ENCODE results near the gene EBP.

The EBP gene

DNA sequence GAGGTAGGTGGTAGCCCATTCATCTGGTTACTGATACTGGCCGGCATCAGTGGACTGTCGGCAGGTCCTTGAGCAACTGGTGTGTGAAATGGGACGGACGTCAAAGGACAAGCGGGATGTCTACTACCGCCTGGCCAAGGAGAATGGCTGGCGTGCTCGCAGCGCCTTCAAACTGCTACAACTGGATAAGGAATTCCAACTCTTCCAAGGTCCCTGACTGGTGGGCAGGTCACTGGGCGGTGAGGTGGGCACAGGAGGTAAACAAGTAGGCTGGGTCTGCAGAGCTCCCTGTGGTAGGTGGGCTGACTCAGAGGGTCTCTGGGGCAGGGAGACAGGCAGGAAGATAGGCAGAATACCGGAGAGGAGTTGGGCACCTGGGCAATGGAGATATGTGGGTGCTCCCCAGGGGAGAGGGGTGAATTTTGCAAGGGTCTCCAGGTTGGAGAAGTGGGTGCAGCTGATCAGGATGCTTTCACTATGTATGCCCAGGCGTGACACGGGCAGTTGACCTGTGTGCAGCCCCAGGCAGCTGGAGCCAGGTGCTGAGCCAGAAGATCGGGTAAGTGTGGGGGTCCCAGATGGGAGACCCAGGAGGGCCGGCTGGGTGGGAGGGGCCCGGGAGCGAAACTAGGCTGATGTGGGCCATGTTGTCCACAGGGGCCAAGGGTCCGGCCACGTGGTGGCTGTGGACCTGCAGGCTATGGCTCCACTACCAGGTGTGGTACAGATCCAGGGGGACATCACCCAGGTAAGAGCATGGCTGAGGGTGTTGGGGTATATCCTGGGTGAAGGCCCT, 43.5 kb upstream of the EBP start:
- Histone ChIP-seq H3K4me1 (ENCODE audit: control insufficient read depth, insufficient read depth, low read length) (peaks cover 8% of the 10 kb centered on the region), H3K27me3 (ENCODE audit: control insufficient read depth, insufficient read depth, low read length, poor library complexity, severe bottlenecking) (no peaks in the 10 kb centered on the region), H3K27ac (ENCODE audit: insufficient read depth, low read depth, low read length, poor library complexity, severe bottlenecking) (no peak overlapping the region), H3K36me3 (ENCODE audit: control insufficient read depth, insufficient read depth, low read length) (peaks cover 6% of the 10 kb centered on the region), H3K4me3 (ENCODE audit: insufficient read depth, low read depth, low read length) (no peak overlapping the region), H3K9me3 (ENCODE audit: control insufficient read depth, low read length) (no peaks in the 10 kb centered on the region)
- WGBS, 2 experiments = 96% methylated on average over 19 of the region's 19 CpGs

DNA sequence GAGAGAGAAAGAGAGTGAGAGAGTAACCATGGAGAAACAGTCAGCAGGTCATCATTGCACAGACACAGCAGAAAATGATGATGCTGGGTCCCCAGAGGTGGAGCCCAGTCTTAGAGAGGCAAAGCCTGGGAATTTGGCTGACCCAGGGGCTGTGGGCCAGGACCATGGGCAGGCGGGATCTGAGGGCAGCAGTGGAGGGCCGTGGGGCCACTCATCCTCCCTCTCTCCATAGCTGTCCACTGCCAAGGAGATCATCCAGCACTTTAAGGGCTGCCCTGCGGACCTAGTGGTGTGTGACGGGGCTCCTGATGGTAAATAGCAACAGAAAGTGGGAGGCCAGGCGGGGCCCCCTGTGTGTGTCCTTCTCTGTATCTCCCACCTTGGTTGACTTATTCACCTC, 42.8 kb upstream of the EBP start:
- WGBS, 2 experiments = 84 to 96% methylated on average over 5 of the region's 5 CpGs
- no peak overlapping the region for H3K27ac ChIP-seq (ENCODE audit: insufficient read depth, low read depth, low read length, poor library complexity, severe bottlenecking)
- H3K27me3 ChIP-seq (ENCODE audit: control insufficient read depth, insufficient read depth, low read length, poor library complexity, severe bottlenecking) = no peaks in the 10 kb centered on the region
- H3K4me3 ChIP-seq (ENCODE audit: insufficient read depth, low read depth, low read length) = no peak overlapping the region
- H3K4me1 ChIP-seq (ENCODE audit: control insufficient read depth, insufficient read depth, low read length) = peaks cover 2% of the 10 kb centered on the region
- peaks cover 6% of the 10 kb centered on the region for H3K36me3 ChIP-seq (ENCODE audit: control insufficient read depth, insufficient read depth, low read length)
- no peaks in the 10 kb centered on the region for H3K9me3 ChIP-seq (ENCODE audit: control insufficient read depth, low read length)

DNA sequence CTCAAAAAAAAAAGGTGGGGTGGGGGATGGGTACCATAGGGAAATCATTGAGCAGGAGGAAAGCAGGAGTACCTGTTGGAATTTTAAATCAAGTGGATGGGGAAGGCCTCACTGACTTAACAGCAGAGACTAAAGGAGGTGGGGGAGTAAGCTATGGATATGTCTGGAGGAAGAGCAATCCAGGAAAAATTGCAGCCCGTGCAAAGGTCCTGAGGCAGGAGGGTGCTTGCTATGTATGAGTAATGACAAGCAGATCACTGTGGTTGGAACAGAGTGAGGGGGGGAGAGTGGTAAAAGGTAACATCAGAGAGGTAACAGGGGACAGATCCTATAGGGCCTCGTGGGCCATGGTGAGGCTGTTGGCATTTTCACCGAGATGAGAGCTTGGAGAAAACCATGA, 41.5 kb upstream of the EBP start:
- peaks cover 6% of the 10 kb centered on the region for H3K36me3 ChIP-seq (ENCODE audit: control insufficient read depth, insufficient read depth, low read length)
- no peaks in the 10 kb centered on the region for H3K9me3 ChIP-seq (ENCODE audit: control insufficient read depth, low read length)
- no peak overlapping the region for H3K27ac ChIP-seq (ENCODE audit: insufficient read depth, low read depth, low read length, poor library complexity, severe bottlenecking)
- H3K4me1 ChIP-seq (ENCODE audit: control insufficient read depth, insufficient read depth, low read length) = no peaks in the 10 kb centered on the region
- 94 to 95% methylated on average over 3 of the region's 3 CpGs for WGBS, 2 experiments
- H3K27me3 ChIP-seq (ENCODE audit: control insufficient read depth, insufficient read depth, low read length, poor library complexity, severe bottlenecking) = no peaks in the 10 kb centered on the region
- no peak overlapping the region for H3K4me3 ChIP-seq (ENCODE audit: insufficient read depth, low read depth, low read length)

DNA sequence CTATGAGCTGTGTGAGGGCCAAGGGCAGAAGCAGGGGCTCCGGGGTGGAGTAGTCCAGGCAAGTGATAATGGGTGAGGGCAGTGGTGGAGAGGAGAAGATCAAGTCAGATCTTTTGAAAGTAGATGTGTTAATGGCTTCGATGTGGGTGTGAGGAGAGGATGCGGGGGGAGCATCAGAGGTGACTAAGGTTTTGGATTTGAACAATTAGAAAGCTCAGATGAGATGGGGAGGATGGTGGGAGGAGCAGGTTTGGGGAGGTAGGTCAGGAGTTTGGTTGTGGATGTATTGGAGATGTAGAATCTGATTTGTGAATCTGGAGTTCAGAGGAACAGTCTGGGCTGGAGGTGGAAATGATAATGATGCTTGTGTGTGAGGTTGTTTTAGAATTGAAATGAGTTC, 41.0 kb upstream of the EBP start:
- WGBS, 2 experiments = 96 to 99% methylated on average over 3 of the region's 3 CpGs
- H3K27me3 ChIP-seq (ENCODE audit: control insufficient read depth, insufficient read depth, low read length, poor library complexity, severe bottlenecking) = no peaks in the 10 kb centered on the region
- peaks cover 6% of the 10 kb centered on the region for H3K36me3 ChIP-seq (ENCODE audit: control insufficient read depth, insufficient read depth, low read length)
- no peaks in the 10 kb centered on the region for H3K9me3 ChIP-seq (ENCODE audit: control insufficient read depth, low read length)
- H3K27ac ChIP-seq (ENCODE audit: insufficient read depth, low read depth, low read length, poor library complexity, severe bottlenecking) = no peak overlapping the region
- no peaks in the 10 kb centered on the region for H3K4me1 ChIP-seq (ENCODE audit: control insufficient read depth, insufficient read depth, low read length)
- no peak overlapping the region for H3K4me3 ChIP-seq (ENCODE audit: insufficient read depth, low read depth, low read length)

DNA sequence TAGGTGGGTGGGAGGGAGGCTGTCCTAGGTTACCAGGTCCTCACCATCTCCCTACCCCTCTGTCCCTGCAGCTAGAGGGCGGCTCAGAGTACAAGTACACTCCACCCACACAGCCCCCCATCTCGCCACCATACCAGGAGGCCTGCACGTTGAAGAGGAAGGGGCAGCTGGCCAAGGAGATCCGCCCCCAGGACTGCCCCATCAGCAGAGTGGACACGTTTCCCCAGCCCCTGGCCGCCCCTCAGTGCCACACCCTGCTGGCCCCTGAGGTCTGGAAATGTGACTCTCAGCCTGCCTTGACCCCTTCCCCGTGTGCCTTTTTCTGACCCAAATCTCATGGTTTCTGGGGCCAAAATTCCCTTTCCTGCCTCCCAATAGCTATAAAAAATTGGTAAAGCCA, 39.1 kb upstream of the EBP start:
- Histone ChIP-seq H3K36me3 (ENCODE audit: control insufficient read depth, insufficient read depth, low read length) (peaks cover 6% of the 10 kb centered on the region), H3K4me3 (ENCODE audit: insufficient read depth, low read depth, low read length) (no peak overlapping the region), H3K27ac (ENCODE audit: insufficient read depth, low read depth, low read length, poor library complexity, severe bottlenecking) (no peak overlapping the region), H3K4me1 (ENCODE audit: control insufficient read depth, insufficient read depth, low read length) (no peaks in the 10 kb centered on the region), H3K27me3 (ENCODE audit: control insufficient read depth, insufficient read depth, low read length, poor library complexity, severe bottlenecking) (no peaks in the 10 kb centered on the region), H3K9me3 (ENCODE audit: control insufficient read depth, low read length) (no peaks in the 10 kb centered on the region)
- WGBS, 2 experiments = 94 to 96% methylated on average over 7 of the region's 7 CpGs

DNA sequence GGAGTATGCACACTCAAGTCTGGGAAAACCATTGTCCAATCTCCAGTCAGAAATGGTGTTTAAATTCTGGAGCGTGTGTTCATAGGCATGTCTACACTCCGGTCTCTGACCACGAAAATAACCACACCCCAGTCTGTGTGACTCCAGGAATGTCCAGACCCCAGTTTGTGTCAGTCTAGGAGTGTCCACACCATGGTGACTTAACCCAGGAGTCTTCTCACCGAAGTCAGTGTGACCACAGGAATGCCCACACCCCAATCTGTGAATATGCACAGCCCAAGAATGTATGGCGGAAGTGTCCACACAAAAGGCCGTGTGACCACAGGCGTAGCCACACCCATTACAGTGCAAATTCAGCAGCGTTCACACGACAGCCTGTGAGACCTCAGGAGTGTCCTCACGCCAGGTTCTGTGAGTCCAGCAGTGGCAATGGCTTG, 34.2 kb upstream of the EBP start:
- Histone ChIP-seq H3K4me1 (ENCODE audit: control insufficient read depth, insufficient read depth, low read length) (no peaks in the 10 kb centered on the region), H3K9me3 (ENCODE audit: control insufficient read depth, low read length) (no peaks in the 10 kb centered on the region), H3K27me3 (ENCODE audit: control insufficient read depth, insufficient read depth, low read length, poor library complexity, severe bottlenecking) (no peaks in the 10 kb centered on the region), H3K4me3 (ENCODE audit: insufficient read depth, low read depth, low read length) (no peak overlapping the region), H3K27ac (ENCODE audit: insufficient read depth, low read depth, low read length, poor library complexity, severe bottlenecking) (no peak overlapping the region), H3K36me3 (ENCODE audit: control insufficient read depth, insufficient read depth, low read length) (peaks cover 2% of the 10 kb centered on the region)
- WGBS, 2 experiments = 96% methylated on average over 10 of the region's 10 CpGs

DNA sequence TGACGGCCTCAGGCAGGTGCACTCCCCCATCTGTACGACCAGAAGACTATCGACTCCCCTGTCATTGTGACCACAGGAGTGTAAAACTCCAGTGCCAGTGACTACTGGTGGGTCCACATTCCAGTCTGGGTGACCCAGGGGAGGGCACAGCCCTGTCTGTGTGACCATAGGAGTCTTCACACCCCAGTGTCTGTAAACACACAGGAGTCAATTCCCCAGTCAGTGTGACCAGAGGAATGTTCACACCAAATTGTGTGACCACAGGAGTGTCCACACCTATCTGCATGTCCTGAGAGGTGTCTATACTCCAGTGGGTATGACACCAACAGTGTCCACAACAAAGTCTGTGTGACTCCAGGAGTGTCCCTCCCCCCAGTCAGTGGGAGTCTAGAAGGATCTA, 33.6 kb upstream of the EBP start:
- Histone ChIP-seq H3K27me3 (ENCODE audit: control insufficient read depth, insufficient read depth, low read length, poor library complexity, severe bottlenecking) (no peaks in the 10 kb centered on the region), H3K36me3 (ENCODE audit: control insufficient read depth, insufficient read depth, low read length) (no peaks in the 10 kb centered on the region), H3K4me1 (ENCODE audit: control insufficient read depth, insufficient read depth, low read length) (no peaks in the 10 kb centered on the region), H3K27ac (ENCODE audit: insufficient read depth, low read depth, low read length, poor library complexity, severe bottlenecking) (no peak overlapping the region), H3K4me3 (ENCODE audit: insufficient read depth, low read depth, low read length) (no peak overlapping the region), H3K9me3 (ENCODE audit: control insufficient read depth, low read length) (no peaks in the 10 kb centered on the region)
- 88 to 91% methylated on average over 3 of the region's 3 CpGs for WGBS, 2 experiments

DNA sequence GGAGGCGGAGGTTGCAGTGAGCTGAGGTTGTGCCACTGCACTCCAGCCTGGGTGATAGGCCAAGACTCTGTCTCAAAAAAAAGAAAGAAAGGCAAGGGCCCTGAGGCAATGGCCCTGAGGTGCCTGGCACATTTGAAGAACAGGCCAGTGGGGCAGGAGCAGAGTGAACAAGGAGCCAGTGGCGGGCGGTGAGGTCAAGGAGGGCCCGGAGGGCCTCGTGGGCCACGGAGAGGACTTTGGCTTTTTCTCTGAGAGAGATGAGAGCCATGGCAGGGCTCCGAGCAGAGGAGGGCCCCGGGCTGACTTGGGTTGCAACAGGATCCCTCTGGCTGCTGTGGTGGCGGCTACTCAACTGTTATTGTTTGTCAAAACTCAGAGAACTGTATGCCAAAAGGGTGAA, 32.3 kb upstream of the EBP start:
- 91 to 95% methylated on average over 9 of the region's 9 CpGs for WGBS, 2 experiments
- H3K4me3 ChIP-seq (ENCODE audit: insufficient read depth, low read depth, low read length) = no peak overlapping the region
- H3K36me3 ChIP-seq (ENCODE audit: control insufficient read depth, insufficient read depth, low read length) = no peaks in the 10 kb centered on the region
- no peaks in the 10 kb centered on the region for H3K27me3 ChIP-seq (ENCODE audit: control insufficient read depth, insufficient read depth, low read length, poor library complexity, severe bottlenecking)
- no peaks in the 10 kb centered on the region for H3K9me3 ChIP-seq (ENCODE audit: control insufficient read depth, low read length)
- H3K4me1 ChIP-seq (ENCODE audit: control insufficient read depth, insufficient read depth, low read length) = no peaks in the 10 kb centered on the region
- no peak overlapping the region for H3K27ac ChIP-seq (ENCODE audit: insufficient read depth, low read depth, low read length, poor library complexity, severe bottlenecking)

DNA sequence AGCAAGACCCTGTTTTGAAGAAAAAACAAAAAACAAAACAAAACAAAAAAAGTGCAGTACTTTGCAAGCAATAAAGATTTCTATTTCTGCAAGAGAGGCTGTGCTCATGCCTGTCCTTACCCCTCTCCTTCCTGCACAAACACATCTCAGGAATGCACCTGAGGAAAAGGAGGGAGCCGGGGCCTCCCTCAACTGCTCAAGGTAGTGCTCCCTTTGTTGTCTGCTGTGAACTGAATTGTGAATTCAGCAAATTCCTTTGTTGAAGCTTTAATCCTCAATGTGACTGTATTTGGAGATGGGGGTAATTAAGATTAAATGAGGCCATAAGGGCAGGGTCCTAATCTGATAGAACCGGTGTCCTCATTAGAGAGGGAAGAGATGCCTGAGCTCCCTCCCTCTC, 31.7 kb upstream of the EBP start:
- 82 to 87% methylated on average over 1 to 2 of the region's 2 CpGs for WGBS, 2 experiments
- Histone ChIP-seq H3K36me3 (ENCODE audit: control insufficient read depth, insufficient read depth, low read length) (no peaks in the 10 kb centered on the region), H3K4me3 (ENCODE audit: insufficient read depth, low read depth, low read length) (no peak overlapping the region), H3K27me3 (ENCODE audit: control insufficient read depth, insufficient read depth, low read length, poor library complexity, severe bottlenecking) (no peaks in the 10 kb centered on the region), H3K4me1 (ENCODE audit: control insufficient read depth, insufficient read depth, low read length) (no peaks in the 10 kb centered on the region), H3K27ac (ENCODE audit: insufficient read depth, low read depth, low read length, poor library complexity, severe bottlenecking) (no peak overlapping the region), H3K9me3 (ENCODE audit: control insufficient read depth, low read length) (no peaks in the 10 kb centered on the region)

DNA sequence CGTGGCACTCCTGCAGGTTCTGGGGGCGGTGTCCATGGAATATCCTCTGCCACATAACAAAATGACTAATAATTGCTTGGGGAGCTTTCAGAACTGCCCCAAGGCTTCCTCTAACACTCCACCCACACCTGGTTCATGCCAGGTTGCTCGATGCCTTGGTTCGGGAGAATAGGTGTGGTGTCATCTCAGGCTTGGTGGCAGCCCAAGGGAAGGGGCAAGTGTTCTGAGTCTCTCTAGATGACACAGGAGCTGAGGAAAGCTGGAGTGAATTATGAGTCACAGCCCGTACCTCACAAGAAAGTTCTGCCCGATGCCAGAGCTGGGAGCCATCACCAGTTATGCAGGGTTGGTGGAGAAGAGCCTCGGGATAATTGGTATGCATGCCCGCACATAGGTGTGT, 30.9 kb upstream of the EBP start:
- no peak overlapping the region for H3K27ac ChIP-seq (ENCODE audit: insufficient read depth, low read depth, low read length, poor library complexity, severe bottlenecking)
- no peaks in the 10 kb centered on the region for H3K4me1 ChIP-seq (ENCODE audit: control insufficient read depth, insufficient read depth, low read length)
- H3K4me3 ChIP-seq (ENCODE audit: insufficient read depth, low read depth, low read length) = no peak overlapping the region
- H3K36me3 ChIP-seq (ENCODE audit: control insufficient read depth, insufficient read depth, low read length) = no peaks in the 10 kb centered on the region
- H3K27me3 ChIP-seq (ENCODE audit: control insufficient read depth, insufficient read depth, low read length, poor library complexity, severe bottlenecking) = no peaks in the 10 kb centered on the region
- no peaks in the 10 kb centered on the region for H3K9me3 ChIP-seq (ENCODE audit: control insufficient read depth, low read length)
- WGBS, 2 experiments = 91 to 94% methylated on average over 8 of the region's 8 CpGs

Measured in ectodermal cell (in vitro differentiated cells).